HG03342 (cell line): ENCODE data around the gene TBC1D3D.
"Not testable (repeated sequence)": the region's sequence is repeated elsewhere in the genome, so short reads cannot be mapped to it uniquely, and the experiment has no call there.

Experiments
- ATAC-seq: cut with Tn5 transposase; IDR thresholded peaks from one replicate; pipeline ENCODE4 v1.9.1; 2021; ENCODE audit warnings: mild to moderate bottlenecking, moderate library complexity; ENCODE audit not compliant: unreplicated experiment

TBC1D3D gene

DNA sequence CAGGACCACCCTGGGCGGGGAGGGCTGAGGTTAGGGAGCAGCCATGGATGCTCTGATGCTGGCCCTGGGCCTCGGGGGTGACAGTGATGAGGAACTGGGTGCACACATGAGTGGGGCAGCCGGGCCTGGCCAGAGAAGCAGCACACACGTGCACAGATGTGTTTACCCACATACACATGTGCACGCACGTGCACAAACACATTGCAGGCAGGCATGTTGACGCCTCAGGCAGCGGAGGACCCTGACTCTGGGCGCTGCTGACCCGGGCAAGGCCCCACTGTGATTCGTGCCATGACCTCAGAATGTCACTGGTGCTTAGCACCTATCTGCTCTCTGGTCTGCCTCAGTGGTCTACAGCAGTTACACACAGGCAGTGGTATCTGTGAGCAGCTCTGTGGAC, at the start of gene TBC1D3D:
Gene TBC1D3D, plus strand, starts transcription at position 301 of the 400 bp plus-strand sequence. CDS start 1,585 bp downstream, outside the sequence.
- ATAC-seq = not testable (repeated sequence)

DNA sequence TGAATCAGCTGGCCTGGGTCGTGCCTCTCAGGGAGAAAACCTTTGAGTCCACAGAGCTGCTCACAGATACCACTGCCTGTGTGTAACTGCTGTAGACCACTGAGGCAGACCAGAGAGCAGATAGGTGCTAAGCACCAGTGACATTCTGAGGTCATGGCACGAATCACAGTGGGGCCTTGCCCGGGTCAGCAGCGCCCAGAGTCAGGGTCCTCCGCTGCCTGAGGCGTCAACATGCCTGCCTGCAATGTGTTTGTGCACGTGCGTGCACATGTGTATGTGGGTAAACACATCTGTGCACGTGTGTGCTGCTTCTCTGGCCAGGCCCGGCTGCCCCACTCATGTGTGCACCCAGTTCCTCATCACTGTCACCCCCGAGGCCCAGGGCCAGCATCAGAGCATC, 14.8 kb upstream of the TBC1D3D start, which contains the start of gene TBC1D3L:
Gene TBC1D3L, minus strand, starts transcription at position 101 of the 400 bp plus-strand sequence. CDS start 1,540 bp downstream, outside the sequence.
- ATAC-seq = not testable (repeated sequence)
